HUES48 (cell line): ENCODE measurements around the gene RAB3GAP1.
"Not testable (repeated sequence)": the region's sequence is repeated elsewhere in the genome, so short reads cannot be mapped to it uniquely, and the experiment has no call there.

Experiments
- H3K27ac ChIP-seq: one replicate; pipeline ENCODE4 v1.7.0; 2013; ENCODE audit warnings: low read depth, low read length, inconsistent platforms
- H3K27me3 ChIP-seq: 2 replicates; pipeline ENCODE4 v1.6.1; 2013; ENCODE audit warnings: mild to moderate bottlenecking, low read length; ENCODE audit not compliant: control insufficient read depth, insufficient read depth
- H3K36me3 ChIP-seq: 2 replicates; pipeline ENCODE4 v1.6.1; 2013; ENCODE audit warnings: low read length; ENCODE audit not compliant: control insufficient read depth, insufficient read depth
- H3K4me1 ChIP-seq: 2 replicates; pipeline ENCODE4 v1.6.1; 2013; ENCODE audit warnings: mild to moderate bottlenecking, low read length; ENCODE audit not compliant: control insufficient read depth, insufficient read depth
- H3K4me3 ChIP-seq: 2 replicates; pipeline ENCODE4 v1.5.1; 2013; ENCODE audit warnings: mild to moderate bottlenecking, low read depth, low read length
- H3K9ac ChIP-seq: 2 replicates; pipeline ENCODE4 v1.6.1; 2013; ENCODE audit warnings: mild to moderate bottlenecking, low read depth, low read length, moderate library complexity
- H3K9me3 ChIP-seq: 2 replicates; pipeline ENCODE4 v1.6.1; 2013; ENCODE audit warnings: low read length; ENCODE audit not compliant: control insufficient read depth, insufficient read depth

The RAB3GAP1 gene

GRCh38 chr2:135029481-135030134, 22.5 kb upstream of the RAB3GAP1 start:
- Histone ChIP-seq H3K4me1 (no peaks in the 10 kb centered on the region), H3K36me3 (no peaks in the 10 kb centered on the region), H3K27me3 (no peaks in the 10 kb centered on the region), H3K9me3 (no peaks in the 10 kb centered on the region), H3K9ac (no peak overlapping the region), H3K27ac (no peak overlapping the region), H3K4me3 (no peak overlapping the region)

DNA sequence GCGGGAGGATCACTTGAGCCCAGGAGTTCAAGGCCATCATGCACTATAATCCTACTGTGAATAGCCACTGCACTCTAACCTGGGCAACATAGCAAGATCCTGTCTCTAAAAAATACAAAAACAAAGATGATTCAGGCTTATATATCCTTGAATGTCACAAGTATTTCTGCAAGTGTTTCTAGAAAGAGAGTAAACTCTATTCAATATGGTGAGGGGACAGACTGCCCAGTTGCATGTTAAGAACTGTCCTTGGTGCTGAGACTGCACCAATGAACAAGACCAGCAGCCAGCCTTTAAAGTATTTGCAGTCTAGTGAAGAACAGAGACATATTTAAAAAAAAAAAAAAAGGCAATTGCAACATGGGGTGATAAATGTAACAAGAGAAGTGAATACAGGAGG, 21.3 kb upstream of the RAB3GAP1 start:
- Histone ChIP-seq H3K9ac (no peak overlapping the region), H3K9me3 (no peaks in the 10 kb centered on the region; the same call in 1 of the 2 replicates), H3K27me3 (no peaks in the 10 kb centered on the region), H3K36me3 (no peaks in the 10 kb centered on the region), H3K27ac (no peak overlapping the region), H3K4me1 (no peaks in the 10 kb centered on the region), H3K4me3 (no peak overlapping the region)

- H3K36me3 ChIP-seq, H3K27me3 ChIP-seq, H3K4me1 ChIP-seq, H3K27ac ChIP-seq, H3K9me3 ChIP-seq, H3K4me3 ChIP-seq, H3K9ac ChIP-seq: not testable (repeated sequence)
Measured at GRCh38 chr2:135033216-135033615, 18.9 kb upstream of the RAB3GAP1 start.

DNA sequence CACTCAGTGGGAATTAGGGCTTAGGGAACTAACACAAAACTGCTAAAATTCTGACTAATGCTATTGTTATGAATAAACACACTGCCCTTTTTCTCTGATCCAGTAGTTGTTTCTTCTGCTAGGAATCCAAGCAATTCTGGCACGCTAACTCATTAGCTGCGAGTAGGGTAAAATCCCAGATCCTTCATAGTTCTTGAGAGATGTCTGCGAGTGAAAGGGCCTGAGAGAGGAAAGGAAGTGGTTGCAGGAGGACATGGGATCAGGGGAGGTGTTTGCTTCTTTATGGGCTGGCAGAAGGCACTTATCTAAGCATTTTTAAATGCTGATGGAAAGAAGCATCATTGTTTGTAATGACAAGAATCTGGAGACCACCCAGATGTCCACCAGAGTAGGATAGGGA, 14.3 kb upstream of the RAB3GAP1 start:
- no peaks in the 10 kb centered on the region for H3K36me3 ChIP-seq
- H3K9ac ChIP-seq: no peak overlapping the region
- no peak overlapping the region for H3K4me3 ChIP-seq
- no peaks in the 10 kb centered on the region for H3K4me1 ChIP-seq
- H3K9me3 ChIP-seq: no peaks in the 10 kb centered on the region; the same call in 1 of the 2 replicates
- H3K27me3 ChIP-seq: no peaks in the 10 kb centered on the region
- no peak overlapping the region for H3K27ac ChIP-seq

DNA sequence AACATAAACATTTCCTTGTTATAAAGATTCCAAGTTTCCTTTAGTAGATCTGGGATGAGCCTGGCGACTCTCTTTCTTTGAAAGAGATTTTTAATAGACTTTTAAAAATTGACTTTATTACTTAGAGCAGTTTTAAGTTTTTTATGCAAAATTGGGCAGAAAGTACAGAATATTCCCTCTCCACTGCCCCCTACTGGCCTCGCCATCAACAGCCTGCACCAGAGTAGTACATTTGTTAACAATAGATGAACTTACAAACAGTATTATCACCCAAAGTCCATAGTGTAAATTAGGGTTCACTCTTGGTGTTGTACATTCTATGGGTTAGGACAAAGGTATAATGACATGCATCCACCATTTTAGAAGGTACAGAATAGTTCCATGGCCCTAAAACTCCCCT, 8.7 kb upstream of the RAB3GAP1 start:
- no peaks in the 10 kb centered on the region for H3K9me3 ChIP-seq
- H3K27ac ChIP-seq: no peak overlapping the region
- no peak overlapping the region for H3K9ac ChIP-seq
- H3K4me1 ChIP-seq: no peaks in the 10 kb centered on the region
- H3K27me3 ChIP-seq: no peaks in the 10 kb centered on the region
- H3K36me3 ChIP-seq: no peaks in the 10 kb centered on the region
- no peak overlapping the region for H3K4me3 ChIP-seq

- H3K36me3 ChIP-seq: no peaks in the 10 kb centered on the region
- H3K27me3 ChIP-seq: no peaks in the 10 kb centered on the region
- H3K27ac ChIP-seq: no peak within 1 kb of the TSS
- peaks cover 3% of the 10 kb centered on the region; the same call in 1 of the 2 replicates for H3K4me1 ChIP-seq
- no peak within 1 kb of the TSS for H3K4me3 ChIP-seq
- no peak within 1 kb of the TSS for H3K9ac ChIP-seq
- H3K9me3 ChIP-seq: no peaks in the 10 kb centered on the region
Measured at GRCh38 chr2:135047300-135047699, 4.8 kb upstream of the RAB3GAP1 start, which contains the start of gene MAP3K19. Gene MAP3K19, minus strand, starts transcription at chr2:135047447. Its CDS starts 22,800 bp downstream, at chr2:135024647.

- Histone ChIP-seq H3K27ac (no peak overlapping the region), H3K36me3 (no peaks in the 10 kb centered on the region), H3K4me3 (no peak overlapping the region), H3K9me3 (no peaks in the 10 kb centered on the region), H3K27me3 (no peaks in the 10 kb centered on the region), H3K9ac (no peak overlapping the region), H3K4me1 (peaks cover 4% of the 10 kb centered on the region; the same call in 1 of the 2 replicates)
Measured at GRCh38 chr2:135048122-135048521, 4.0 kb upstream of the RAB3GAP1 start.

GRCh38 chr2:135050132-135050531, 2.0 kb upstream of the RAB3GAP1 start:
- Histone ChIP-seq H3K27ac (no peak overlapping the region), H3K36me3 (peaks cover 5% of the 10 kb centered on the region; the same call in 1 of the 2 replicates), H3K9ac (no peak overlapping the region), H3K9me3 (no peaks in the 10 kb centered on the region), H3K4me1 (peaks cover 7% of the 10 kb centered on the region; the same call in 1 of the 2 replicates), H3K4me3 (no peak overlapping the region), H3K27me3 (no peaks in the 10 kb centered on the region)

- H3K27ac ChIP-seq: no peak overlapping the region
- H3K4me1 ChIP-seq: peaks cover 7% of the 10 kb centered on the region; the same call in 1 of the 2 replicates
- H3K27me3 ChIP-seq: no peaks in the 10 kb centered on the region
- no peak overlapping the region for H3K4me3 ChIP-seq
- H3K9ac ChIP-seq: no peak overlapping the region
- H3K9me3 ChIP-seq: no peaks in the 10 kb centered on the region
- H3K36me3 ChIP-seq: peaks cover 5% of the 10 kb centered on the region; the same call in 1 of the 2 replicates
Measured at GRCh38 chr2:135050684-135051083, 1.4 kb upstream of the RAB3GAP1 start.

DNA sequence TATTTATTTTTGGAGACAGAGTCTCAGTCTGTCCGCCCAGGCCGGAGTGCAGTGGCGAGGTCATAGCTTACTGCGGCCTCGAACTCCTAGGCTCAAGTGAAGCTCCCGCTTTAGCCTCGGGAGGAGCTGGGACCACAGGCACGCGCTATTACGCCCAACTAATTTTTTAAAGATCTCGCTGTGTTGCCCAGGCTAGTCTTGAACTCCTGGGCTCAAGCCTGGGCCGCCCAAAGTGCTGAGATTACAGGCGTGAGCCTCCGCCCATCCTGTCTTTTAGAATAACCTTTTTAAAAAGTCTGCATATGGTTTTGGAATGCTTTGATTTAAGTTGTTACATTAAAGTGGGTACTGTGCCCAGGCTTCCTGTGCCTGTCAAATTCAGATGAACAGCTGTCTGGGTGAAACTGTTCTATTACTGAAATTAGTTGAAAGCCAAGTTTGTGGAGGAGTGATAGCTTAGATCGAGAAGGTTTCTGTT, 944 bp downstream of the RAB3GAP1 start:
- H3K36me3 ChIP-seq: peaks cover 16% of the 10 kb centered on the region
- peak overlapping the region; percentile 92; the same call in 1 of the 2 replicates for H3K9ac ChIP-seq
- H3K27me3 ChIP-seq: no peaks in the 10 kb centered on the region
- no peak overlapping the region for H3K27ac ChIP-seq
- peaks cover 7% of the 10 kb centered on the region; the same call in 1 of the 2 replicates for H3K4me1 ChIP-seq
- peak overlapping the region; percentile 88 for H3K4me3 ChIP-seq
- no peaks in the 10 kb centered on the region for H3K9me3 ChIP-seq

- H3K9me3 ChIP-seq: no peaks in the 10 kb centered on the region
- no peak overlapping the region for H3K27ac ChIP-seq
- H3K4me1 ChIP-seq: peaks cover 7% of the 10 kb centered on the region; the same call in 1 of the 2 replicates
- no peak overlapping the region for H3K4me3 ChIP-seq
- H3K9ac ChIP-seq: no peak overlapping the region
- H3K27me3 ChIP-seq: no peaks in the 10 kb centered on the region
- peaks cover 27% of the 10 kb centered on the region for H3K36me3 ChIP-seq
Measured at GRCh38 chr2:135055182-135055786, 3.2 kb downstream of the RAB3GAP1 start.
